ENCODE results near the gene STARD9. TPM values are rescaled to one million over a fixed set of nuclear protein-coding genes. Genes with fewer than 3 reads are reported as not detected.

STARD9 gene
- total RNA-seq, 1 donor from 2014 or later: 10.0 TPM

DNA sequence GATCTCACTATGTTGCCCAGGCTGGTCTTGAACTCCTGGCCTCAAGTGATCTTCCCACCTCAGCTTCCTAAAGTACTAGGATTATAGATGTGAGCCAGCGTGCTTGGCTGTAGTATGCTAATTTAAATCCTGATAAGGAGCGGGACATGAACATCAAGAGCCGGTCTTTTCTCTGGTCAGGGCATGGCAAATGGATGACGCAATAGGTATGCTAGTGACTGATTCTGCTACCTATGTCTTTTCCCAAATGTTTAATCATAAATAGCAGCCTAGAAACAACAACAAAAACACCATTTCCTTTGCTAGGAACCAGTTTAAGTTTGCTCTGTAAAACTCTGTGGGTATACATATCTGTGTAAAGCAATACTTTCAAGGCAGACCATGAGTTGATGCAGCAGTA is 64.7 kb downstream of the STARD9 start:
- Mint-ChIP-seq H3K4me3 (no peak overlapping the region), H3K4me1 (no peaks in the 10 kb centered on the region), H3K9me3 (no peaks in the 10 kb centered on the region), H3K27me3 (ENCODE audit: low read depth) (no peaks in the 10 kb centered on the region), H3K36me3 (peaks cover 6% of the 10 kb centered on the region), H3K27ac (no peak overlapping the region)
- DNase-seq (ENCODE audit: low spot score in 2 of 2, unreplicated experiment in 2 of 2): no peak
- TF ChIP-seq, protein P1, sequence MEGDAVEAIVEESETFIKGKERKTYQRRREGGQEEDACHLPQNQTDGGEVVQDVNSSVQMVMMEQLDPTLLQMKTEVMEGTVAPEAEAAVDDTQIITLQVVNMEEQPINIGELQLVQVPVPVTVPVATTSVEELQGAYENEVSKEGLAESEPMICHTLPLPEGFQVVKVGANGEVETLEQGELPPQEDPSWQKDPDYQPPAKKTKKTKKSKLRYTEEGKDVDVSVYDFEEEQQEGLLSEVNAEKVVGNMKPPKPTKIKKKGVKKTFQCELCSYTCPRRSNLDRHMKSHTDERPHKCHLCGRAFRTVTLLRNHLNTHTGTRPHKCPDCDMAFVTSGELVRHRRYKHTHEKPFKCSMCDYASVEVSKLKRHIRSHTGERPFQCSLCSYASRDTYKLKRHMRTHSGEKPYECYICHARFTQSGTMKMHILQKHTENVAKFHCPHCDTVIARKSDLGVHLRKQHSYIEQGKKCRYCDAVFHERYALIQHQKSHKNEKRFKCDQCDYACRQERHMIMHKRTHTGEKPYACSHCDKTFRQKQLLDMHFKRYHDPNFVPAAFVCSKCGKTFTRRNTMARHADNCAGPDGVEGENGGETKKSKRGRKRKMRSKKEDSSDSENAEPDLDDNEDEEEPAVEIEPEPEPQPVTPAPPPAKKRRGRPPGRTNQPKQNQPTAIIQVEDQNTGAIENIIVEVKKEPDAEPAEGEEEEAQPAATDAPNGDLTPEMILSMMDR (IDR thresholded peaks at IDR 0.05; ENCODE audit: unreplicated experiment): no peak

DNA sequence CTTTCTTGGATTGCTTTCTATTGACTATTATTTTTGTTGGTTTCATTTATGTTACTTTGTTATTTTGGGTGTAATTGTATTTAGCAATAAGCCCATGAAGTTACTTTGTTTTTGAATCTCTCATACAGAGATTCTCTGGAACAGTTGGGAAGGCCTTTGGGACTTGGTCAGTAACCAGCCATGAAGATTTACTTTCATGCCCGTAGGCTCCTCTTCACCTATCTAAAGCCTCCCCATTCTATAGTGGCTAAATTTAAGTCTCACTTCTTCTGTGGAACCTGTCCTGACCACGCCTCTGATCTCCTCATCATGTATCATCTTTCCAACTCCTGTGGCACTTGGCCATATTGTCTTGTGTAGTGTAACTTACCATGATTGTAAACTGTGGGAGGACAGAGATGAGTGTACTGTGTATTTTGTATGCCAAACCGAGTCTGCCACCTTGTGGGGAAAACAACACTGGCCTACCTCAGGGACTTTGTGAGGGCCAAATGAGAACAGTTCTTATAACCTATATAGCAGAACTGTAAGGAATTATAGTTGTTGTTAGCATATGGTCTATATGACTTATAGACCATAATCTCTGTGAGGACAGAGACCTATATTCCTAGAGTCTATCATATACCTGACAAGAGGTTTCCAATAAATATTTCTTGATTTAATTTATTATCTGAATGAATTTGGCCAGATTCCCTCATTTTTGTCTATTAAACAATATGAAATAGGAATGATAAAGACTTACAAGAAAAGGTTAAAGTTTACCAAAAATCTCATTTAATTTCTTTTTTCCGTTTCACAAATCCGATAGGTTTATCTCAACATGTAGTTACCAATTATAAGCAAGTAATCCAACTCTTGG is 75.0 kb downstream of the STARD9 start:
- no peaks in the 10 kb centered on the region for H3K27me3 Mint-ChIP-seq (ENCODE audit: low read depth)
- no peak overlapping the region for H3K4me3 Mint-ChIP-seq
- TF ChIP-seq, protein P1 (IDR thresholded peaks at IDR 0.05; ENCODE audit: unreplicated experiment): peak; percentile 45
- H3K27ac Mint-ChIP-seq: no peak overlapping the region
- DNase-seq (ENCODE audit: low spot score in 2 of 2, unreplicated experiment in 2 of 2): peak in 1 of 2 experiments; percentile 55
- H3K36me3 Mint-ChIP-seq: no peaks in the 10 kb centered on the region
- H3K9me3 Mint-ChIP-seq: no peaks in the 10 kb centered on the region
- peaks cover 2% of the 10 kb centered on the region for H3K4me1 Mint-ChIP-seq

DNA sequence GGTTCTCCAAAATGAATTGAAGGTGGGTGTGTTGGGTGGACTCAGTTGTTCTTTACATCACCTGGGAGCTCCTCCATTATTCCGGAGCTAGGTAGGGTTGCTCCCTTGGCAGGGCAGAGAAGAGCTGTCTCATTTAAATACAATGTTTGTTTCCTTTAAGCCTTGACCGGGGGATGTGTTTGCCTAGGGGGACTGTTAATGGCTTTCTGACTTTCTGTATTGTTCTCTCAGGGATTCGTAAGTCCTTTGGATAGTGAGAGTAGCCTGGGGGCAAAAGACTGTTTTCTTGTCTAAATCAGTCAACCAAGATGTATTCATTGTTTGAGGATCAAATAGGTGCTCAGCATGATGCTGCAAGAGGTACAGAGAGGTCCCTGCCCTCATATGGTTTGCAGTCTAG is 90.4 kb downstream of the STARD9 start:
- DNase-seq (ENCODE audit: low spot score in 2 of 2, unreplicated experiment in 2 of 2): no peak
- Mint-ChIP-seq H3K27ac (no peak overlapping the region), H3K27me3 (ENCODE audit: low read depth) (no peaks in the 10 kb centered on the region), H3K9me3 (no peaks in the 10 kb centered on the region), H3K36me3 (peaks cover 2% of the 10 kb centered on the region), H3K4me1 (peaks cover 9% of the 10 kb centered on the region), H3K4me3 (no peak overlapping the region)
- TF ChIP-seq, protein P1 (IDR thresholded peaks at IDR 0.05; ENCODE audit: unreplicated experiment): no peak

DNA sequence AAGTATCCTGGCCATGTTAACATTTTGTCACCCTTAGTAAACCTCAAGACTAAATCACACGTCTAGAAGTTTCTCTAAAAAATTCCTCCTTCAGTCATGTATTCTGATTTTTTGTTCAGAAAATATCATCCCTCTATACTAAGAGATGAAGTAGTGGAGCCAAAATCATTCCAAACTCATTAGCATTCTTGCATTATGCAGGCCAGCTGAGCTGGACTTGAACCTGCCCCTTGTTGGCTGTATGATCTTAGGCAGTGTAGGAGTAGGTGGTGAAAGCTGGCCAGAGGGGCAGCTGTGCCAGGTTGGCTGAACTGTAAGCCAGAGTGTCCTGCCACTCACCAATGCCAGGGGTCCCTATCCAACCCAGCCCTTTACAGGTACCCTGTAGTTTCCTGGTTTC is 92.4 kb downstream of the STARD9 start:
- Mint-ChIP-seq H3K4me3 (no peak overlapping the region), H3K4me1 (peaks cover 24% of the 10 kb centered on the region), H3K9me3 (no peaks in the 10 kb centered on the region), H3K36me3 (peaks cover 2% of the 10 kb centered on the region), H3K27me3 (ENCODE audit: low read depth) (no peaks in the 10 kb centered on the region), H3K27ac (no peak overlapping the region)
- TF ChIP-seq, protein P1 (IDR thresholded peaks at IDR 0.05; ENCODE audit: unreplicated experiment): no peak
- DNase-seq (ENCODE audit: low spot score in 2 of 2, unreplicated experiment in 2 of 2): no peak

DNA sequence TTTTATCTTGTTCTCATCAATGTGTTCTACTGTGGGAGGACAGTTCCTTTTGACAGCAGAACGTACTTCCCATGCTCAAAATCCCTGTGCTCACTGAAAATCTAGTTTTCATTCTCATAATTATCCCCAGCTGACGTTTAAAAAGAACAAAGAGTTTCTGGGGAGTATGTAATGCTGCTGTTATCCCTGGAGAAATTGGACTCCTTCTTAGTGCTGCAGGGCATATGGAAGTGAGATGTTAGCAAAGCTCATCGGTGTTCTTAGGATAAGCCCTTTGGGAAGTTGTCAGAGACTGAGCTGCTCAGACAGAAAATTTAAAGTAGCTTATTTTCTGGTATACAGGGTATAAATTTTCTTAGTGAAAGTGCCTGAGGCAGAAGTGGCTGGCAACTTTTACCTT is 95.0 kb downstream of the STARD9 start:
- H3K4me3 Mint-ChIP-seq: no peak overlapping the region
- H3K27ac Mint-ChIP-seq: peak overlapping the region; percentile 63
- no peaks in the 10 kb centered on the region for H3K27me3 Mint-ChIP-seq (ENCODE audit: low read depth)
- DNase-seq (ENCODE audit: low spot score in 2 of 2, unreplicated experiment in 2 of 2): no peak
- TF ChIP-seq, protein P1 (IDR thresholded peaks at IDR 0.05; ENCODE audit: unreplicated experiment): no peak
- no peaks in the 10 kb centered on the region for H3K9me3 Mint-ChIP-seq
- H3K4me1 Mint-ChIP-seq: peaks cover 24% of the 10 kb centered on the region
- H3K36me3 Mint-ChIP-seq: peaks cover 2% of the 10 kb centered on the region
